Dendritic cell treated with granulocyte-macrophage colony-stimulating factor and Interleukin-4, amounts not matched to agents 40 ng/mL and 50 ng/mL, for 4 days (primary cell): ENCODE results near the gene PPM1B.
A peak's percentile ranks its signal among the peaks of the same experiment; 100 is the strongest.
"Not testable (repeated sequence)": the region's sequence is repeated elsewhere in the genome, so short reads cannot be mapped to it uniquely, and the experiment has no call there.

ENCODE experiments used
- H3K27ac Mint-ChIP-seq: one replicate; pipeline ENCODE4 v1.8.0; 2022; ENCODE audit warnings: mild to moderate bottlenecking, mixed read lengths
- H3K27me3 Mint-ChIP-seq: one replicate; pipeline ENCODE4 v1.8.0; 2022; ENCODE audit warnings: mild to moderate bottlenecking, mixed read lengths
- H3K36me3 Mint-ChIP-seq: one replicate; pipeline ENCODE4 v1.8.0; 2022; ENCODE audit warnings: low read depth, mixed read lengths
- H3K4me1 Mint-ChIP-seq: one replicate; pipeline ENCODE4 v1.8.0; 2022; ENCODE audit warnings: low read depth, mixed read lengths
- H3K4me3 Mint-ChIP-seq: one replicate; pipeline ENCODE4 v1.8.0; 2022; ENCODE audit warnings: mild to moderate bottlenecking, moderate library complexity, mixed read lengths
- H3K9me3 Mint-ChIP-seq: one replicate; pipeline ENCODE4 v1.8.0; 2022; ENCODE audit warnings: mixed read lengths
- intact Hi-C: fragments of 100-400 bp; cut with micrococcal nuclease; formaldehyde crosslinking; loops from one replicate; pipeline ENCODE4 v1.15.0; 2022

The PPM1B gene

DNA sequence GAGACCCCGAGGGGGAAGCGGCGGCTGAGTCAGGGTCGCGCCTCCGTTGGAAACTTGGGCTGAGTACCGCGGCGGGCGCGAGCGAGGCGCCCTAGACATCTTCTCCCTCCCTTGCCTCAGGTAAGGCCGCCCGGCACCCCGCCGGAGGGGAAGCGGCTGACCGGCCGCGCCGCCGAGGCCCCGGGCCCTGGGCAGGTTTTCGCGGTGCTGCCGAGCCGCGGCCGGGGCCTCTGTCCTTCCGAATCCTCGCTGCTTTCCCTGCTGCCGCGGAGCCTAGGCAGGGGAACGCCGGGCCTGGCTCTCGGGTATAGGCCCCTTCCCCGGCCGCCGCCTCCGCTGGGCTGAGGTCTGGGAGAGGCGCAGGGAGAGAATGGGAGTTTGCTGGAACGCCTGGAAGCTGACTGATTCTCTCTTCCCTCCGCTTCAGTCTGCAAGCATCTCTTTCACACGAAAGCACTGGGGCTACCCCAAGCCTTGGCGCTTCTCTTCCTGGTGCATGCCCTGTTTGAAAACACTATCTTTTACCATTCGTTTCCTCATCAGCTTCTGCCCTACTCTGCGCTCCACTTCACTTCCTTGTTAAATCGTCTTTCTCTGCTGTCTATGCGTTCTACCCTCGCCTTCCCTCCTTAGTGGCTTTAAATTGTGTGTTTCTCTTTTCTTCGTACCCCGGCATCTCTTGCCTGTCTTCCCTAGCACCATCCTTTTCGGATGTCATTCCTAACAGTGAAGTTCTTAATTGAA is 652 bp downstream of the PPM1B start:
- Mint-ChIP-seq H3K27me3 (no peaks in the 10 kb centered on the region), H3K27ac (peak overlapping the region; percentile 99), H3K36me3 (peaks cover 22% of the 10 kb centered on the region), H3K9me3 (no peaks in the 10 kb centered on the region), H3K4me1 (peaks cover 36% of the 10 kb centered on the region), H3K4me3 (peak overlapping the region; percentile 99)
- intact Hi-C loops = loop anchor here (2.0 kb wide), 1 partner anchor 191 kb away; the partner anchor contains the start of genes CAMKMT and PREPL

DNA sequence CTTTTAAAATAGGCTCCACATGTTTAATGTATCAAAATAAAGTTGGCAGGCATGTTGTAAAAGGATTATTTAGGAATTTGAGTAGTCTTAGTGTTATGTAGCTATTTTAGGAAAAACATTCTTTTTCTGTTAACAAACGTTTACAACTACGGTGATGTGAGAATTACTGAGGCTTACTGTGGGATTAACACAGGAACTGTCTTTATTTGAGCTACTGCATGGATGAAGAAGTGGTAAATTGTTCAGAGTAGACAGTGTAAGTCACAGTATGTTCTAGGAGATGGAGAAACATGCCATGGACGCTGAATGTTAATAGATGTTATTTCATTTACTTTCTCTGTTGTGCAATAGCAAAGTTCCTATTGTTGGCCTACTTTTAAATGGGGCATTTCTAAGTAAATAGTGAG is 1.6 kb downstream of the PPM1B start:
- intact Hi-C loops = loop anchor here (10.0 kb wide), 2 partner anchors 54 to 176 kb away; partner anchors contain the start of gene LRPPRC
- Mint-ChIP-seq H3K27ac (peak overlapping the region; percentile 99), H3K9me3 (no peaks in the 10 kb centered on the region), H3K36me3 (peaks cover 28% of the 10 kb centered on the region), H3K4me3 (peak overlapping the region; percentile 99), H3K4me1 (peaks cover 45% of the 10 kb centered on the region), H3K27me3 (no peaks in the 10 kb centered on the region)

DNA sequence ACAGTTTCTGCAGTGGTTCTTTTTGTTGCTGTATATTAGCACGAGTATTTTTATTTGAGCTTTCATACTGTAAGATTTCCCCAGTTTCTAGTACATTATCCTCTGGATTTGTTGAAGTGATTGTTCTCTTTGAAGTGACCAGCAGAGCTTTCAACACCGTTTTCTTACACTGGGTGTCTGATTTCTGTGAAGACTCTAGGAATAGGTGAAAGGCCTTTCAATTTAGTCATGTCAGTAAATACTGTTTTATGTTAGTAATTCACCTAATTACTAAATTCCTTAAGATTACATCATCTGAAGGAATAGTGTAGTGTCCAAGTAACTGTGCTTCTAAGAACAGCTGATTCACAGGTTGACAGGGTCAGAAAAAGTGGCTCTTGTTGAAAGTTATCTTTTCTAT is 2.3 kb downstream of the PPM1B start:
- Mint-ChIP-seq H3K4me1 (peaks cover 52% of the 10 kb centered on the region), H3K9me3 (no peaks in the 10 kb centered on the region), H3K36me3 (peaks cover 35% of the 10 kb centered on the region), H3K4me3 (peak overlapping the region; percentile 71), H3K27ac (peak overlapping the region; percentile 99), H3K27me3 (no peaks in the 10 kb centered on the region)
- intact Hi-C loops = loop anchor here (10.0 kb wide), 2 partner anchors 54 to 176 kb away; partner anchors contain the start of gene LRPPRC

DNA sequence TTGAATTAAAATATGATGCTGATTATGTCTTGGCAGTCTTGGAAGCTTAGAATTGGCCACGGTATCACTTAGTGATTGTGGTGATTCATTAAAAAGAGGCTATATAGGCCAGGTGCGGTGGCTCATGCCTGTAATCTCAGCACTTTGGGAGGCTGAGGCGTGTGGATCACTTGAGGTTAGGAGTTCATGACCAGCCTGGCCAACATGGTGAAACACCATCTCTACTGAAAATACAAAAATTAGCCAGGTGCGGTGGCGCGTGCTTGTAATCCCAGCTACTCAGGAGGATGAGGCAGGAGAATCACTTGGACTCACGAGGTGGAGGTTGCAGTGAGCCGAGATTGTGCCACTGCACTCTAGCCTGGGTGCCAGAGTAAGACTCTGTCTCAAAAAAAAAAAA is 2.8 kb downstream of the PPM1B start:
- Mint-ChIP-seq H3K4me1 (peaks cover 56% of the 10 kb centered on the region), H3K4me3 (peak overlapping the region; percentile 6), H3K36me3 (peaks cover 36% of the 10 kb centered on the region)
- H3K27ac Mint-ChIP-seq, H3K9me3 Mint-ChIP-seq, H3K27me3 Mint-ChIP-seq: not testable (repeated sequence)
- intact Hi-C loops = loop anchor here (10.0 kb wide), 2 partner anchors 53 to 177 kb away; partner anchors contain the start of gene LRPPRC

DNA sequence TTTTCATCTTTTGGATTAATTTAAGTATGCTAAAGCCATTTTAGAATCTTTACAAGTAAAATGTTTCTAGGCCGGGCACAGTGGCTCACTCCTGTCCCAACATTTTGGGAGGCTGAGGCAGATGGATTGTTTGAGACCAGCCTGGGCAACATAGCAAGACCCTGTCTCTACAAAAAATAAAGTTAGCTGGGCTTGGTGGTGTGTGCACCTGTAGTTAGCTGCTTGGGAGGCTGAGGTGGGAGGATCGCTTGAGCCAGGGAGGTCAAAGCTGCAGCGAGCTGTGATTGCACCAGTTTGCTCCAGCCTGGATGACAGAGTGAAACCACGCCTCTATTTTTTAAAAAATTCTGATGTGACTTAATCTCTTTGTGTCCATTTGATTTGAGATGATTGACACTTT is 3.9 kb downstream of the PPM1B start:
- peaks cover 36% of the 10 kb centered on the region for H3K36me3 Mint-ChIP-seq
- no peak overlapping the region for H3K27ac Mint-ChIP-seq
- no peaks in the 10 kb centered on the region for H3K9me3 Mint-ChIP-seq
- H3K27me3 Mint-ChIP-seq = no peaks in the 10 kb centered on the region
- intact Hi-C loops = loop anchor here (10.0 kb wide), 2 partner anchors 52 to 178 kb away; partner anchors contain the start of gene LRPPRC
- peaks cover 55% of the 10 kb centered on the region for H3K4me1 Mint-ChIP-seq
- H3K4me3 Mint-ChIP-seq = no peak overlapping the region

DNA sequence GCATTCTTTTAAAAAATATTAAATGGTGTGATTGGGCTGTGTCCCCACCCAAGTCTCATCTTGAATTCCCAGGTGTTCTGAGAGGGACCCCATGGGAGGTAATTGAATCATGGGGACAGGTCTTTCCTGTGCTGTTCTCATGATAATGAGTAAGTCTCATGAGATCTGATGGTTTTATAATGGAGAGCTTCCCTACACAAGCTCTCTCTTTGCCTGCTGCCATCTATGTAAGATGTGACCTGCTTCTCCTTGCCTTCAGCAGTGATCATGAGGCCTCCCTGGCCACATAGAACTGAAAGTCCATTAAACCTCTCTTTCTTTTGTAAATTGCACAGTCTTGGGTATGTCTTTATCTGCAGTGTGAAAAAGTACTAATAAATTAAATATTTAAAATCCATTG is 10.3 kb downstream of the PPM1B start:
- peaks cover 37% of the 10 kb centered on the region for H3K36me3 Mint-ChIP-seq
- intact Hi-C loops = loop anchor here (10.0 kb wide), 2 partner anchors 46 to 184 kb away; partner anchors contain the start of gene LRPPRC
- H3K4me1 Mint-ChIP-seq = peaks cover 57% of the 10 kb centered on the region

DNA sequence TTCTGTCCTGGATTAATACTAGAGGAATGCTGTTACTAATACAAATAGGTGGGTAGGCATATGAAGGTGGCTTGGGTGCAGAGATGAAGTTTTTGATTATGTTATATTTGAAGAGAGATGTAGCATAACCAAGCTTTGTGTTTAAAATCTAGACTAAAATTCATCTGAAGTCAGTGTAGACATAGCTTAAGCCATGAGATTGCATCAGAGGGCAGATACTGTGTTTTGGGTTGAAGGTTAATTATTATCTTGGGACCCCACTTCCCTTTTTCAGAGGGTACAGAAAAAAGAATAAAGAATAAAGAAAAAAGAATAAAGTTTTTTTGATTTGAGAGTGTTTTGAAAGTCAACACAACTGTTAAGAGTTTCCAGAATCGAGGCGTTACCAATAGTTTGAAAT is 13.0 kb downstream of the PPM1B start:
- Mint-ChIP-seq H3K27me3 (no peaks in the 10 kb centered on the region), H3K9me3 (no peaks in the 10 kb centered on the region), H3K36me3 (peaks cover 23% of the 10 kb centered on the region), H3K4me1 (peaks cover 58% of the 10 kb centered on the region), H3K4me3 (no peak overlapping the region), H3K27ac (no peak overlapping the region)
- intact Hi-C loops = no loop called here

More for the DNA sequence above, 10.3 kb downstream of the PPM1B start:
- no peaks in the 10 kb centered on the region for H3K27me3 Mint-ChIP-seq
- H3K4me3 Mint-ChIP-seq = no peak overlapping the region
- H3K9me3 Mint-ChIP-seq = no peaks in the 10 kb centered on the region
- H3K27ac Mint-ChIP-seq = no peak overlapping the region

DNA sequence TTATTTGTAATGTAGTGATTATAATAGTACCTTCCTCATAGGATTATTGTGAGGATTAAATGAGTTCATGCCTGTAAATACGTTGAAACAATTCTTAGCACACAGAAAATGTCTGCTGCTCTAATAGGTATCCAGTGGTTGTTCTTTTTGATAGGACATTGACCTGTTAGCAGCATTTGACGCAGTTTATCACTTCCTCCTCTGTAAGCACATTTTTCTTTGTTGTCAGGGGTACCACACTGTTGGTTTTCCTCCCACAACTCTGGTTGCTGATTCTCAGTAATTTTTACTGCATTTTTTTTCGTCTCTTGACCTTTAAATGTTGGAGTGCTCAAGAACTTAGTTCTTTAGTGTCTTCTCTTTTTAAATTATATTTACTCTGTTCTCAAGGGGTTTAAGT is 15.4 kb downstream of the PPM1B start:
- Mint-ChIP-seq H3K27ac (peak overlapping the region; percentile 76), H3K9me3 (no peaks in the 10 kb centered on the region), H3K4me3 (no peak overlapping the region), H3K36me3 (peaks cover 18% of the 10 kb centered on the region), H3K4me1 (peaks cover 81% of the 10 kb centered on the region), H3K27me3 (no peaks in the 10 kb centered on the region)
- intact Hi-C loops = no loop called here

DNA sequence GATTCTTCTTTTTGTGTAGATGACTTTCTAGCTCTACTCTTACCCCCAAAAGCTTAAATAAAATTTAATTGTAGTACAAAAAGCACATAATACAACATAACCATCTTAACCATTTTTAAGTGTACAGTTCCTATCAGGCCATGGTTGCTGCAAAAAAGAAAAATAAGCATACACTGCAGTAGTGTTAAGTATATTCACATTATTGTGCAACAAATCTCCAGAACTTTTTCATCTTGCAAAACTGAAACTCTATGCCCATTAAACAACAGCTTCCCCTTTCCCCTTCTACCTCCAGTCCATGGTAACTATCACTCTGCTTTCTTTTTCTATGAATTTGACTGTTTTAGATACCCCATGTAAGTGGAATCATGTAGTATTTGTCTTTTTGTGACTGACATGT is 18.1 kb downstream of the PPM1B start:
- Mint-ChIP-seq H3K27ac (peak overlapping the region; percentile 85), H3K4me1 (peaks cover 83% of the 10 kb centered on the region)
- intact Hi-C loops = no loop called here

DNA sequence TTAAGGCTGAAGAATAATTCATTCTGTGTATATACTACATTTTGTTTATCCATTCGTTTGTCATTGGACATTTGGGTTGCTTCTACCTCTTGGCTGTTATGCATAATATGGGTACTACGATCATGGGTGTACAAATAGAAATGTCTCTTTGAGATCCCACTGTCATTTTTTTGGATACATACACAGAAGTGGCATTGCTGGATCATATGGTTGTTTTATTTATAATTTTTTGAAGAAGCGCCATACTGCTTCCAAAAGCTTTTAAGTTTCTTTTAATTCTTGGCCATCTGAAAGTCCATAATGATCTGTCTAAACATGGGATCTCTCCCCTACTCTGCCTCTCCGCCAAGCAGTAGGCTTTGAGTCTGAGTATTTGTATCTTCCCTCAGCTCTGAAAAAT is 18.6 kb downstream of the PPM1B start:
- H3K9me3 Mint-ChIP-seq = no peaks in the 10 kb centered on the region
- H3K27me3 Mint-ChIP-seq = no peaks in the 10 kb centered on the region
- no peak overlapping the region for H3K4me3 Mint-ChIP-seq
- peak overlapping the region; percentile 85 for H3K27ac Mint-ChIP-seq
- intact Hi-C loops = no loop called here
- peaks cover 86% of the 10 kb centered on the region for H3K4me1 Mint-ChIP-seq
- H3K36me3 Mint-ChIP-seq = no peaks in the 10 kb centered on the region

More for the DNA sequence above, 18.1 kb downstream of the PPM1B start:
- Mint-ChIP-seq H3K4me3 (peak overlapping the region; percentile 37), H3K36me3 (no peaks in the 10 kb centered on the region), H3K27me3 (no peaks in the 10 kb centered on the region), H3K9me3 (no peaks in the 10 kb centered on the region)

DNA sequence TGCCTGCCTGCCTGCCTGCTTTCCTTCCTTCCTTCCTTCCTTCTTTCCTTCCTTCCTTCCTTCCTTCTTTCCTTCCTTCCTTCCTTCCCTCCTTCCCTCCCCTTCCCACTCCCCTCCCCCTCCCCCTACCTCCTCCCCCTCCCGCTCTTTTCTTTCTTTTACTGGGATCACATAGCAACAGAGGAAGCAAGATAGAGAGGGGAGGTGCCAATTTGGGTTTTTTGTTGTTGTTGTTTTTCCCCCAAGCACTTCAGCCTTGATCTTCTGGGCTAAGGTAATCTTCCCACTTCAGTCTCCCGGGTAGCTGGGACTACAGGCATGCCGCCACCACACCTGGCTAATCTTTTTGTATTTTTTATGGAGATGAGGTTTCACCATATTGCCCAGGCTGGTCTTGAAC is 20.0 kb downstream of the PPM1B start:
- intact Hi-C loops = no loop called here
- peaks cover under 1% of the 10 kb centered on the region for H3K36me3 Mint-ChIP-seq
- no peaks in the 10 kb centered on the region for H3K9me3 Mint-ChIP-seq
- peak overlapping the region; percentile 85 for H3K27ac Mint-ChIP-seq
- H3K4me3 Mint-ChIP-seq = peak overlapping the region; percentile 24
- no peaks in the 10 kb centered on the region for H3K27me3 Mint-ChIP-seq
- H3K4me1 Mint-ChIP-seq = peaks cover 82% of the 10 kb centered on the region

DNA sequence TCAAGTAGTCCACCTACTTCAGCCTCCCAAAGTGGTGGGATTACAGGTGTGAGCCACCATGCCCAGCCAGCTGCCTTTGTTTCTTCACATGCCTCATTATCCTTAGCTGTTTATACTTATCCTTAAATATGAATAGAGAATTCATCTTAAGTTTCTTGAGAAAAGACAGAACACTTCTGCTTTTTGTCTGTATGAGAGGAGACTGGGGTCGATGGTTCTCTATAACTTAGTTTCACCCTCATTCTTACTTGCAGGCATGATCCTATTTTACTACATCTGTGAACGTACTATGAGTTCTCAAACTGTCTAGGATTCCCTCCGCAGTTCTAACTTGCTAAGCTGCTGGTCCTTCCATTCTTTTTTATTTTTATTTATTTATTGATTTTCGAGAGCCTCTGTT is 20.4 kb downstream of the PPM1B start:
- Mint-ChIP-seq H3K4me3 (peak overlapping the region; percentile 24), H3K27me3 (no peaks in the 10 kb centered on the region), H3K4me1 (peaks cover 81% of the 10 kb centered on the region), H3K9me3 (no peaks in the 10 kb centered on the region), H3K36me3 (peaks cover 4% of the 10 kb centered on the region), H3K27ac (peak overlapping the region; percentile 85)
- intact Hi-C loops = no loop called here

DNA sequence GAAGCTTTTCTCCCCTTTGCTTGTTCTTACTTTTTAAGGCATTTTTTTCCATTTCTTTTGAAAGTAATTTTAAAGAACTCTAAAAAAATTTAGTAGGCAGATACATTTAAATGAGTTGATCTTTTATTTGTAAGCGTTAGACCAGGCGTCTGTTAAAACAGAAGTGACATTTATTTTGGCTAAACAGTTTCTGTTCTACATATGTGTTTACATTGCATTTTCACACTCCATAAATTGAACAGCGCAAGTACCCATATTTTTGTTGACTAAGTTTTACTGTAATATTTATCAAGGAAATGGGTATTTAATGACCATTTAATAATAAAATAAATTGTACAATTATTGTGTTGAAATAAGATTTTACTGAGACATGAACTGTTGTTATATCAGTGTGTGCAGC is 21.9 kb downstream of the PPM1B start:
- H3K4me3 Mint-ChIP-seq = no peak overlapping the region
- intact Hi-C loops = no loop called here
- H3K27me3 Mint-ChIP-seq = no peaks in the 10 kb centered on the region
- peak overlapping the region; percentile 71 for H3K27ac Mint-ChIP-seq
- H3K36me3 Mint-ChIP-seq = peaks cover 9% of the 10 kb centered on the region
- H3K9me3 Mint-ChIP-seq = no peaks in the 10 kb centered on the region
- peaks cover 71% of the 10 kb centered on the region for H3K4me1 Mint-ChIP-seq

DNA sequence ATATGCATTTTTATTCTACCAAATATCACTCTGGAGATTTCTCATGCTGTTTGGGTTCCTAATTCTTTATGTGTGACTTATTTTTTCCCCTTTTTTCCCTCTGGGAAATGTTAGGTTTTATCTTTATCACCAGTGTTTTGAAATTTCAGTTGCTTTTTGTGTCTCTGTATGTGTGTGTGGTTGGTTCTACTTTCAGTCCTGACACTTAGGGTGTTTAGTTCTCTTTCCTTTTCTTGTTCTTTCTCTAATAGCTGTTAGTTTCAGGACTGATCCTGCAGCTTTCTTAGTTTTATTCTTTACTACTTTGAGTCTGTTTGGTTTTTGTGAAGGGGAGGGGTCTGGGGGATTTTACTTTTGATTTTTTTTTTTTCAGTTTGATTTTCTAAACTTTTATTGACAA is 23.1 kb downstream of the PPM1B start:
- Mint-ChIP-seq H3K4me1 (peaks cover 68% of the 10 kb centered on the region), H3K4me3 (peak overlapping the region; percentile 28), H3K9me3 (no peaks in the 10 kb centered on the region), H3K27ac (peak overlapping the region; percentile 74), H3K36me3 (peaks cover 9% of the 10 kb centered on the region), H3K27me3 (no peaks in the 10 kb centered on the region)
- intact Hi-C loops = no loop called here
